Panc1 (cell line): ENCODE data around the gene COL13A1. TPM values are rescaled to one million over a fixed set of nuclear protein-coding genes. Genes with fewer than 3 reads are reported as not detected.

ENCODE experiments used
- ATAC-seq: fragments of 200-7000 bp; cut with Tn5 transposase; 2 replicates; pipeline ENCODE4 v1.9.1; 2020; ENCODE audit warnings: mild to moderate bottlenecking, moderate library complexity
- BruUV-seq: library from RNA; stranded (reverse); fragments of 400-500 nt; replicated peaks from 2 replicates; lab custom pipeline; 2021; lab: Mats Ljungman, UMichigan
- CTCF ChIA-PET: fragments of 300-600 bp; sonication (Branson Sonifier 250); formaldehyde crosslinking; loops from one replicate; lab custom pipeline; 2022; ENCODE audit warnings: antibody characterized with exemption; lab: Charles Lee
- POLR2A ChIA-PET: fragments of 300-600 bp; sonication (Branson Sonifier 250); formaldehyde crosslinking; loops from one replicate; lab custom pipeline; 2022; ENCODE audit warnings: antibody characterized with exemption; lab: Charles Lee
- DNase-seq: peaks from one replicate; pipeline ENCODE4 v3.0.0-alpha.2; 2010; ENCODE audit warnings: low read depth, low spot score
- H3K27ac ChIP-seq: 2 replicates; pipeline ENCODE4 v1.5.1; 2011; ENCODE audit warnings: mild to moderate bottlenecking, low read length, inconsistent platforms
- H3K27me3 ChIP-seq: fragments of 200-500 bp; sonication (Bioruptor generic); 2 replicates; pipeline ENCODE4 v1.6.0; 2014; ENCODE audit warnings: low read length, inconsistent platforms; ENCODE audit not compliant: control insufficient read depth, insufficient read depth
- H3K36me3 ChIP-seq: fragments of 200-500 bp; sonication (Bioruptor generic); 2 replicates; pipeline ENCODE4 v1.5.1; 2014; ENCODE audit warnings: inconsistent platforms, mild to moderate bottlenecking, low read length, moderate library complexity; ENCODE audit not compliant: control insufficient read depth, insufficient read depth
- H3K4me1 ChIP-seq: 2 replicates; pipeline ENCODE4 v1.5.1; 2011; ENCODE audit warnings: inconsistent platforms, mild to moderate bottlenecking, low read length, moderate library complexity; ENCODE audit not compliant: control insufficient read depth, insufficient read depth
- H3K4me3 ChIP-seq, 2 experiments: 2 replicates each; pipeline ENCODE4 v1.5.1; 2011 to 2012; ENCODE audit warnings: low read depth in 2 of 2, low read length in 2 of 2, mild to moderate bottlenecking in 2 of 2, inconsistent platforms in 1 of 2, moderate library complexity in 1 of 2
- H3K9me3 ChIP-seq: fragments of 200-500 bp; sonication (Bioruptor generic); 2 replicates; pipeline ENCODE4 v1.5.1; 2014; ENCODE audit warnings: low read depth, mild to moderate bottlenecking, inconsistent platforms, low read length, moderate library complexity; ENCODE audit not compliant: control insufficient read depth, insufficient read depth
- CTCF ChIP-seq: fragments of 450-650 bp; IDR thresholded peaks from 2 replicates; pipeline ENCODE4 v1.5.1; 2017; ENCODE audit warnings: mild to moderate bottlenecking
- POLR2AphosphoS5 ChIP-seq: IDR thresholded peaks from 2 replicates; pipeline ENCODE4 v1.6.1; 2012; ENCODE audit warnings: mild to moderate bottlenecking, low read depth, low read length, moderate library complexity
- SIN3A ChIP-seq: IDR thresholded peaks from 2 replicates; pipeline ENCODE4 v1.6.1; 2012; ENCODE audit warnings: low read depth, mild to moderate bottlenecking, low read length, moderate library complexity, borderline replicate concordance; ENCODE audit not compliant: insufficient read depth
- TCF7L2 ChIP-seq: IDR thresholded peaks from 2 replicates; pipeline ENCODE4 v1.6.1; 2011; ENCODE audit warnings: mild to moderate bottlenecking, low read depth, low read length, inconsistent platforms
- in situ Hi-C: cut with HindIII; loops from 2 replicates; pipeline ENCODE4 v1.10.0; 2016; ENCODE audit warnings: low sequenced_read_pairs, low pct_unique_long_range_greater_than_20kb
- intact Hi-C: fragments of 100-400 bp; cut with micrococcal nuclease; formaldehyde crosslinking; loops from one replicate; pipeline ENCODE4 v1.10.0; 2022; ENCODE audit not compliant: unreplicated experiment
- total RNA-seq: library from RNA; stranded (reverse); gene quantifications from one replicate; pipeline ENCODE4 v1.2.1, GENCODE V29; 2021; ENCODE audit not compliant: unreplicated experiment
- TF ChIP-seq, protein P1 (sequence below), 2 experiments: IDR thresholded peaks; 2 replicates each; pipeline ENCODE4 v1.6.1; 2011 to 2012; ENCODE audit warnings: low read depth in 2 of 2, control low read depth in 1 of 2, low read length in 1 of 2, mild to moderate bottlenecking in 1 of 2, moderate library complexity in 1 of 2; ENCODE audit not compliant: insufficient read depth in 1 of 2

Gene COL13A1
- total RNA-seq, 1 experiment from 2014 or later: 1.0 TPM

GRCh38 chr10:69963835-69964710 lies 162.4 kb downstream of the COL13A1 start:
- POLR2A ChIA-PET: no interaction called here
- no peak for ATAC-seq
- Histone ChIP-seq H3K27me3 (peaks cover 9% of the 10 kb centered on the region), H3K4me1 (no peaks in the 10 kb centered on the region), H3K9me3 (no peaks in the 10 kb centered on the region), H3K27ac (no peak overlapping the region), H3K36me3 (no peaks in the 10 kb centered on the region), H3K4me3 (no peak overlapping the region)
- no TSS peak for BruUV-seq
- CTCF ChIA-PET: interaction anchor here (0.9 kb wide), 1 partner anchor 669 kb away, joined by 3 read pairs; no protein-coding TSS in a partner anchor
- intact Hi-C loops: no loop called here
- TF ChIP-seq CTCF (no peak), TCF7L2 (no peak), POLR2AphosphoS5 (no peak), SIN3A (no peak)
- TF ChIP-seq, protein P1, sequence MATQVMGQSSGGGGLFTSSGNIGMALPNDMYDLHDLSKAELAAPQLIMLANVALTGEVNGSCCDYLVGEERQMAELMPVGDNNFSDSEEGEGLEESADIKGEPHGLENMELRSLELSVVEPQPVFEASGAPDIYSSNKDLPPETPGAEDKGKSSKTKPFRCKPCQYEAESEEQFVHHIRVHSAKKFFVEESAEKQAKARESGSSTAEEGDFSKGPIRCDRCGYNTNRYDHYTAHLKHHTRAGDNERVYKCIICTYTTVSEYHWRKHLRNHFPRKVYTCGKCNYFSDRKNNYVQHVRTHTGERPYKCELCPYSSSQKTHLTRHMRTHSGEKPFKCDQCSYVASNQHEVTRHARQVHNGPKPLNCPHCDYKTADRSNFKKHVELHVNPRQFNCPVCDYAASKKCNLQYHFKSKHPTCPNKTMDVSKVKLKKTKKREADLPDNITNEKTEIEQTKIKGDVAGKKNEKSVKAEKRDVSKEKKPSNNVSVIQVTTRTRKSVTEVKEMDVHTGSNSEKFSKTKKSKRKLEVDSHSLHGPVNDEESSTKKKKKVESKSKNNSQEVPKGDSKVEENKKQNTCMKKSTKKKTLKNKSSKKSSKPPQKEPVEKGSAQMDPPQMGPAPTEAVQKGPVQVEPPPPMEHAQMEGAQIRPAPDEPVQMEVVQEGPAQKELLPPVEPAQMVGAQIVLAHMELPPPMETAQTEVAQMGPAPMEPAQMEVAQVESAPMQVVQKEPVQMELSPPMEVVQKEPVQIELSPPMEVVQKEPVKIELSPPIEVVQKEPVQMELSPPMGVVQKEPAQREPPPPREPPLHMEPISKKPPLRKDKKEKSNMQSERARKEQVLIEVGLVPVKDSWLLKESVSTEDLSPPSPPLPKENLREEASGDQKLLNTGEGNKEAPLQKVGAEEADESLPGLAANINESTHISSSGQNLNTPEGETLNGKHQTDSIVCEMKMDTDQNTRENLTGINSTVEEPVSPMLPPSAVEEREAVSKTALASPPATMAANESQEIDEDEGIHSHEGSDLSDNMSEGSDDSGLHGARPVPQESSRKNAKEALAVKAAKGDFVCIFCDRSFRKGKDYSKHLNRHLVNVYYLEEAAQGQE (IDR thresholded peaks at IDR 0.05; ENCODE audit: insufficient read depth in 1 of 2, low read depth in 2 of 2, low read length in 1 of 2): no peak
- DNase-seq: no peak
- in situ Hi-C loops: no loop called here

GRCh38 chr10:69965086-69965485 lies 163.4 kb downstream of the COL13A1 start:
- H3K4me1 ChIP-seq: no peaks in the 10 kb centered on the region
- intact Hi-C loops (no loop called here), in situ Hi-C loops (no loop called here)
- DNase-seq: no peak
- no peaks in the 10 kb centered on the region for H3K9me3 ChIP-seq
- H3K27me3 ChIP-seq: peaks cover 16% of the 10 kb centered on the region
- no TSS peak for BruUV-seq
- no peak overlapping the region for H3K4me3 ChIP-seq
- H3K36me3 ChIP-seq: no peaks in the 10 kb centered on the region
- TF ChIP-seq POLR2AphosphoS5 (no peak), SIN3A (no peak), TCF7L2 (no peak), CTCF (no peak)
- TF ChIP-seq, protein P1 (IDR thresholded peaks at IDR 0.05; ENCODE audit: insufficient read depth in 1 of 2, low read depth in 2 of 2, low read length in 1 of 2): no peak
- POLR2A ChIA-PET: no interaction called here
- ATAC-seq: no peak
- no peak overlapping the region for H3K27ac ChIP-seq
- CTCF ChIA-PET: no interaction called here
